Measurements from ENCODE around the gene HSPA1B.
"Not testable (repeated sequence)": the region's sequence is repeated elsewhere in the genome, so short reads cannot be mapped to it uniquely, and the experiment has no call there.

HSPA1B gene

DNA sequence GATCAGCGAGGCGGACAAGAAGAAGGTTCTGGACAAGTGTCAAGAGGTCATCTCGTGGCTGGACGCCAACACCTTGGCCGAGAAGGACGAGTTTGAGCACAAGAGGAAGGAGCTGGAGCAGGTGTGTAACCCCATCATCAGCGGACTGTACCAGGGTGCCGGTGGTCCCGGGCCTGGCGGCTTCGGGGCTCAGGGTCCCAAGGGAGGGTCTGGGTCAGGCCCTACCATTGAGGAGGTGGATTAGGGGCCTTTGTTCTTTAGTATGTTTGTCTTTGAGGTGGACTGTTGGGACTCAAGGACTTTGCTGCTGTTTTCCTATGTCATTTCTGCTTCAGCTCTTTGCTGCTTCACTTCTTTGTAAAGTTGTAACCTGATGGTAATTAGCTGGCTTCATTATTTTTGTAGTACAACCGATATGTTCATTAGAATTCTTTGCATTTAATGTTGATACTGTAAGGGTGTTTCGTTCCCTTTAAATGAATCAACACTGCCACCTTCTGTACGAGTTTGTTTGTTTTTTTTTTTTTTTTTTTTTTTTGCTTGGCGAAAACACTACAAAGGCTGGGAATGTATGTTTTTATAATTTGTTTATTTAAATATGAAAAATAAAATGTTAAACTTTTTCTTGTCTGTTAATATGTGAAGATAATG lies 2.2 kb downstream of the HSPA1B start:
- DNase-seq (ENCODE audit: low read depth), result no peak

DNA sequence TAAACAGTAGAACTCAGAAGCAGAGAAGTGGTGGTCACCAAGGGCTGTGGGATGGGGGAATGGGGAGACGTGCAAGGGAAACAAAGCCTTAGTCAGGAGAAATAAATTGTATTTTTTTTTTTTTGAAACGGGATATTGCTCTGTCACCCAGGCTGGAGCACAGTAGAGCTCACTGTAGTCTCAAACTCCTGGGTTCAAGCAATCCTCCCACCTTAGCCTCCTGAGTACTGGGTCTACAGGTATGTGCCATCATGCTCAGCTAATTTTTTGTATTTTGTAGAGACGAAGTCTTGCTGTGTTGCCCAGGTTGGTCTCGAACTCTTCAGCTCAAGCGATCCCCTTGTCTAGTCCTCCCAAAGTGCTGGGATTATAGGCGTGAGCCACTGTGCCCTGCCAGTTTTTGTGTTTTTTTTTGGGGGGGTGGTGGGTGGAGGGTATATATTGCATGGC lies 3.4 kb downstream of the HSPA1B start:
- DNase-seq (ENCODE audit: low read depth), result no peak

DNA sequence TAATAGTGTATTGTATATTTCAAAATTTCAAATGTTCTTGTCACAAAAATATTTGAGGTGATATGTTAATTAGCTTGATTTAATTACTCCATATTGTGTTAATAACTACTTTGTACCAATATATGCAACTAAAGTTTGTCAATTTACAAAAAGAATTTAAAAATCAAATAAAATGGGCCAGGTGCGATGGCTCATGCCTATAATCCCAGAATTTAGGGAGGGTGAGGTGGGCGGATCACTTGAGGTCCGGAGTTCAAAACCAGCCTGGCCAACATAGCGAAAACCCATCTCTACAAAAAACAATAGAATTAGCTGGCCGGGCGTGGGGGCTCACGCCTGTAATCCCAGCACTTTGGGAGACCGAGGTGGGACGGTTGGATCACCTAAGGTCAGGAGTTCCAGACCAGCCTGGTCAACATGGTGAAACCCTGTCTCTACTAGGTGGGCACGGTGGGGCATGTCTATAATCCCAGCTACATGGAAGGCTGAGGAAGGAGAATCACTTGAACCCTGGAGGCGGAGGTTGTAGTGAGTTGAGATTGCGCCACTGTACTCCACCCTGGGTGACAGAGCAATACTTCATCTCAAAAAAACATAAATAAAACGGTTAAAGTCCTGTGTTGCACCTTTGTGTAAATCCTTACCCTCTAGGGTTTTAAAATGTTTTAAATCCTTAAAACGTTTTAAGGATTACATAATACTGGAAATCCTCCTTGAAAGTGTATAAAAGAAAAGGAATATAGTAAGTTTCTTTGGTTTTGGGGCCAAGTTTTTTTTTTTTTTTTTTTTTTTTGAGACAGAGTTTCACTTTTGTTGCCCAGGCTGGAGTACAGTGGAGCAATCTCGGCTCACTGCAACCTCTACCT lies 4.0 kb downstream of the HSPA1B start:
- no peak for DNase-seq (ENCODE audit: low read depth)

GRCh38 chr6:31834367-31835250 lies 7.1 kb downstream of the HSPA1B start:
- peak; percentile 70 for DNase-seq (ENCODE audit: low read depth)

DNA sequence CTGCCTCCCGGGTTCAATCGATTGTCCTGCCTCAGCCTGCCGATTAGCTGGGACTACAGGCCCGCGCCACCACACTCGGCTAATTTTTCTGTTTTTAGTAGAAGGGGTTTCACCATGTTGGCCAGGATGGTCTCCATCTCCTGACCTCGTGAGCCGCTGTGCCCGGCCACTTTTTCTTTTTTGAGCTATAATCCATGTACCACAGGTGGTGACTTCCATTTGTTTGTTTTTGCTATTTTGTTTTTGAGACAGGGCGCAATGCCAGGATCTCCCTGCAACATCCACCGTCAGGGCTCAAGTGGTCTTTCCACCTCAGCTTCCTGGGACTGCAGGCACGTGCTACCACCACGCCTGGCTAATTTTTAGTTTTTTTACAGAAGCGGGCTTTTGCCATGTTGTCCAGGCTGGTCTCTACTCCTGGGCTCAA lies 8.5 kb downstream of the HSPA1B start:
- DNase-seq (ENCODE audit: low read depth), result no peak

DNA sequence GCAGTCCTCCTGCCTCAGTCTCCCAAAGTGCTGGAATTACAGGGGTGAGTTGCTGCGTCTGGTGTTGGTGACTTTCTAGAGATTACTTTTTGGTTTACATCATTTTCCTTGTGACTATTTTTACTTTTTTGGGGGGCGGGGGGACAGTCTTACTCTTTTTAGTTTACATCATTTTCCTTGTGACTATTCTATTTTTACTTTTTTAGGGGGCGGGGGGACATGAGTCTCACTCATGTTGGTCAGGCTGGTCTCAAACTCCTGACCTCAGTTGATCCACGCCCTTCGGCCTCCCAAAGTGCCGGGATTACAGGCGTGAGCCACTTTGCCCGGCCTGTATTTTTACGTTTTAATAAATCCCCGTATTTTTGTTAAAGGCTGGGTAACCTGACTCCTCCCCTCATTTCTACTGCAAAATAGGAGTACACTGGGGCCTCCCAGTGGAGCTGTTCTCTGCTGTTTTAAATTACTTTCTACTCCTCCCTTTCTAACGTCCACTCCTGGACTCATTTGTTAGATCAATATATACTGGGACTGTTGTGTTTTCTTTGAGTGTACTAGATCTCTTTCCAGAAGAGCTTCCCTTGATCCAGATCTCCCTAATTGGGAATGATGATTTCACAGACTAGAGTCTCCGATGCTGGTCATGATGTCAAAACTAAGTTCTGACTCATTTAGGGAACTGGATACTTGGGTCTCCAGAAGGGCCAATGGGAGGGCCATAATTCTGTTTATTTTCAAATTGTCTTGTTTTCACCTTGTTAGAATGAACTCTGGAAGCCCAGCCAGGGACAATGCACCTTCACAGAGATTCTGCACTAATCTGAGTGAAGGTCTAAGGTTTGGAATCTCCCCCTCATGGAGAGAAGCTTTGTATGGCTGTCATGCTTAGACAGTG lies 9.2 kb downstream of the HSPA1B start:
- DNase-seq (ENCODE audit: low read depth), result no peak

DNA sequence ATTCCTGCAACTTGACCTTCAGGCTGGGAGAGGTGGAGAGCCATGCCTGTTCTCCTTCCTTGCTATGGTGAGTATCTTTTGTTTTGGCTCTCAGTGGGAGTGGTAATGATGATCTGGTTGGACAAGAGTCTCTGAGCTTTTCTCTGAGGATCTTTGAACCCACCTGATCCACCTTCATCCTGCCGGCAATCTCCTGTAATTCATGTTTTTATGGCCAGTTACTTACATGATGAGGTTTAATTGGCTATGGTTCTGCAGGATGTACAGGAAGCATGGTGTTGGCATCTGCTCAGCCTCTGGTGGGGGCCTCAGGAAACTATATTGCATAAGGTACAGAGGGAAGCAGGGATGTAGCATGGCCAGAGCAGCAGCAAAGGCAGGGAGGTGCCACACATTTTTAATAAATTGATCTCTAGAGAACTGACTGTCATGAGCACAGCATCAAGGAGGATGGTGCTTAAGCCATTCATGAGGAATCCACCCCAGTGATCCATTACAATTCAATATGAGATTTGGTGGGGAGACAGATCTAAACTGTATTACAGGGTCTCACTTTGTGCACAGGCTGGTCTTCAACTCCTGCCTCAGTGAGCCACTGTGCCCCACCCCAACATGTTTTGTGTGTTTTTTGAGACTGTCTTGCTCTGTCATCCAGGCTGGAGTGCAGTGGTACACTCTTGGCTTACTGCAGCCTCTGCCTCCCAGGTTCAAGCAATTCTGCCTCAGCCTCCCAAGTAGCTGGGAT lies 10.0 kb downstream of the HSPA1B start:
- no peak for DNase-seq (ENCODE audit: low read depth)

DNA sequence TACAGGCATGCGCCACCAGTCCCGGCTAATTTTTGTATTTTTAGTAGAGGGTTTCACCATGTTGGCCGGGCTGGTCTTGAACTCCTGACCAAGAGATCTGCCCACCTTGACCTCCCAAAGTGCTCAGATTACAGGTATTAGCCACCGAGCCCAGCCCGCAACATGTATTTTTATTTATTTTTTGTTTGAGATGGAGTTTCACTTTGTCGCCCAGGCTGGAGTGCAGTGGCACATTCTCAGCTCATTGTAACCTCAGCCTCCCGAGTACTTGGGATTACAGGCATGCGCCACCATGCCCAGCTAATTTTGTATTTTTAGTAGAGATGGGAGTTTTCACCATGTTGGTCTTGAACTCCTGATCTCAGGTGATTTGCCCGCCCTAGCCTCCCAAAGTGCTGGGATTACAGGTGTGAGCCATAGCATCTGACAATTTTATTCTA lies 10.6 kb downstream of the HSPA1B start:
- not testable (repeated sequence) for DNase-seq (ENCODE audit: low read depth)

DNA sequence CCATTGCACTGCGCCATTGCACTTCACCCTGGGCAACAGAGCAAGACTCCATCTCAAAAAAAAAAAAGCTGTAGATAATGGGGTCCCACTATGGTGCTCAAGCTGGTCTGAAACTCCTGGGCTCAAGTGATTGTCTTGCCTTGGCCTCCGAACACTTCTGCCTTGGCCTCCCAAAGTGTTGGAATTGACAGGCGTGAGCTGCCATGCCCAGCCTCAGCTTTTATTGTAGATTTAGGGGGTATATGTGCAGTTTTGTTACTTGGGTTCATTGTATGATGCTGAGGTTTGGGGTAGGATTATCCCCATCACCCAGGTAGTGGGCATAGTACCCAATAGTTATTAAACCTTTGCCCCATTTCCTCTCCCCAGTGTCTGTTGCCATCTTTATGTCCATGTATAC lies 11.4 kb downstream of the HSPA1B start:
- no peak for DNase-seq (ENCODE audit: low read depth)

GRCh38 chr6:31839779-31840126 lies 12.2 kb downstream of the HSPA1B start:
- not testable (repeated sequence) for DNase-seq (ENCODE audit: low read depth)

DNA sequence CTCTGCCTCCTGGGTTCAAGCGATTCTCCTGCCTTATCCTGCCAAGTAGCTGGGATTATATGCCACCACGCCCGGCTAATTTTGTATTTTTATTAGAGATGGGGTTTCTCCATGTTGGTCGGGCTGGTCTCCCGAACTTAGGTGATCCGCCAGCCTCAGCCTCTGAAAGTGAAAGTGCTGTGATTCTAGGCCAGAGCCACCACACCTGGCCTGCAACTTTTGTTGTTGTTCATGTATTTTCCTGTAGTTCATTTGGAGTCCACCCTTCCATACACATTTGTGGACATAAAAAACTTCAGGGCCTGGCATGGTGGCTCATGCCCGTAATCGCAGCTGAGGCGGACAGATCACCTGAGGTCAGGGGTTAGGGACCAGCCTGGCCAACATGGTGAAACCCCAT lies 14.5 kb downstream of the HSPA1B start:
- no peak for DNase-seq (ENCODE audit: low read depth)

GRCh38 chr6:31844507-31844906 lies 17.0 kb downstream of the HSPA1B start:
- no peak for DNase-seq (ENCODE audit: low read depth)

DNA sequence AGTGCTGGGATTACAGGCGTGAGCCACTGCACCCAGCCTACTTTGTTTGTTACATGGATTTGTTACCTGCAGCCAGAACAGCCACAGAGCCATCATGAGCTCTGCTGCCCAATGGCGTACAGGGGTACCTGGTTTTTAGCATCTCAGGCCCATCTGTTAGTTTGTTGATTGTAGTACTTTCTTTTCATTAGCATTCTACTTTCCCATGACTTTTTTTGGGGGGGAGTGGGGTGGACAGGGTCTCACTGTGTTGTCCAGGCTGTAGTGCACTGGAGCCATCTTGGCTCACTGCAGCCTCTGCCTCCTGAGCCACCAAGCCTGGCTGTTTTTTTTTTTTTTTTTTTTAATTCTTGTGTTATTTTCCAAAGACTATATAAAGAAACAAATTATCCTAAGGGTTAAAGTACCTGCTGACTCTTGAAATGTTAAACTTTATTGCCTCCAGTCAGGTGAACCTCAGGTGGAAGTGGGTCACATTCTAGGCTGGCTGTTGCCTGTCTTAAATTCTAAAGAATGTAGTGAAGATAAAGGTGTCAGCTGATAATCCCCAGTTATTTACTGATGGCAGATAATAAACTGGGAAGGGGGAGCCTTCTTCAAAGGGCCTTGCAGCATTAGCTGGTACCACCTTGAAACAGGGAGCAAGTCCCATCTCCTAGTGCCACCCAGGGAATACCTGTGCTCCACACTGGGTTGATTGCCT lies 19.9 kb downstream of the HSPA1B start:
- DNase-seq (ENCODE audit: low read depth), result no peak

DNA sequence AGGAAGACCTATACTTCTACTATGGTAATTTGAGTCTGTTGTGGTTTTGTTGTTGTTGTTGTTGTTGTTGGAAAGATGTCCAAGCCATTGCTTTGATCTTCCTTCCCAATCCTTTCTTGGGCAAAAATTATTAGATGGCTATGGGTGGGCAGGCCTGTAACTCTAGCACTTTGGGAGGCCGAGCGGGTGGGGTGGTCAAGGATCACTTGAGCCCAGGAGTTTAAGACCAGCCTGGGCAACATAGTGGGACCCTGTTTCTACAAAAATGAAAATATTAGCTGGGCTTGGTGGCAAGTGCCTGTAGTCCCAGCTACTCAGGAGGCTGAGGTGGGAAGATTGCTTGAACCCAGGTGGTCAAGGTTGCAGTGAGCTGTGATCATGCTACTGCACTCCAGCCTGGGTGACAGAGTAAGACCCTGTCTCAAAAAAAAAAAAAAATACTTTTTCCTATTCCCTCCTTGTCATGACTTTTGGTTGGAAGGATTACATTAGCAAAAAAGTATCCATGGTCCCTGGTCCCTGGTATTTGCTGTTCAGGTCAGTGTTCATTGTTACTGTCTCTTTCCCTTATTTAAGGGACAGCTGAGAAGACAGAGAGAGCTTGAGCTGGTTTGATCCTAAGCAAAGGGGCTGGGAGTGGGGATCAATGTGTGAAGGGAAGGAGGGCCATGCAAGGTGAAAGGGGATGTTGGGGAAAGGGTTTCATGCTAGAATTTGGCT lies 23.4 kb downstream of the HSPA1B start:
- DNase-seq (ENCODE audit: low read depth), result no peak

DNA sequence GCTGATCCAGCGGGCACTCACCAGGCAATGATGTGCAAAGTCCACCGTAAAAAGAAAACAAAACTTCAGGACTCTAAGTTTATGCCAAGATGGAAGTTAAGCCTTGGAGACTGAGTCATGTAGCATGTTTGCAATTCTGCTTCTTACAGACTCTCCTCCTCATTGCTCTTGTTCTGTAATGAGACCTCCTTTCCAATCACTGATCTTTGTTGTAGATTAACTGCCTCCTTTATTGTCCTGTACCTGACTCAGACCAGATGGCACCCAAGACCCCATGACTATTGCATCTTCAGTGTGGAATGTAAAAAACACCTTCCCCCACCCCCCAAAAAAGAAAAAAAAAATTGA lies 23.9 kb downstream of the HSPA1B start:
- no peak for DNase-seq (ENCODE audit: low read depth)

DNA sequence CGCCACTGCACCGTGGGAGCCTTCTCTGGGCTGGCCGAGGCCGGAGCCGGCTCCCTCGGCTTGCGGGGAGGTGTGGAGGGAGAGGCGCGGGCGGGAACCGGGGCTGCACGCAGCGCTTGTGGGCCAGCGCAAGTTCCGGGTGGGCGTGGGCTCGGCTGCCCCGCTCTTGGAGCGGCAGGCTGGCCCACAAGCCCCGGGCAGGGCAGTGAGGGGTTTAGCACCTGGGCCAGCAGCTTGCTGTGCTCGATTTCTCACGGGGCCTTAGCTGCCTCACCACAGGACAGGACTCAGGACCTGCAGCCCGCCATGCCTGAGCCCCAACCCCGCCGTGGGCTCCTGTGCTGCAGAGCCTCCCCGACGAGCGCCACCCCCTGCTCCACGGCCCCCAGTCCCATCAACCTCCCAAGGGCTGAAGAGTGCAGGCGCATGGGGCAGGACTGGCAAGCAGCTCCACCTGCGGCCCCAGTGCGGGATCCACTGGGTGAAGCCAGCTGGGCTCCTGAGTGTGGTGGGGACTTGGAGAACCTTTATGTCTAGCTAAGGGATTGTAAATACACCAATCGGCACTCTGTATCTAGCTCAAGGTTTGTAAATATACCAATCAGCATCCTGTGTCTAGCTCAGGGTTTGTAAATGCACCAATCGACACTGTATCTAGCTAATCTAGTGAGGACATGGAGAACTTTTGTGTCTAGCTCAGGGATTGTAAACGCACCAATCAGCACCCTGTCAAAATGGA lies 24.6 kb downstream of the HSPA1B start:
- DNase-seq (ENCODE audit: low read depth), result not testable (repeated sequence)

GRCh38 chr6:31857774-31858173 lies 30.2 kb downstream of the HSPA1B start:
- DNase-seq (ENCODE audit: low read depth), result not testable (repeated sequence)

GRCh38 chr6:31858707-31859106 lies 31.2 kb downstream of the HSPA1B start:
- no peak for DNase-seq (ENCODE audit: low read depth)

DNA sequence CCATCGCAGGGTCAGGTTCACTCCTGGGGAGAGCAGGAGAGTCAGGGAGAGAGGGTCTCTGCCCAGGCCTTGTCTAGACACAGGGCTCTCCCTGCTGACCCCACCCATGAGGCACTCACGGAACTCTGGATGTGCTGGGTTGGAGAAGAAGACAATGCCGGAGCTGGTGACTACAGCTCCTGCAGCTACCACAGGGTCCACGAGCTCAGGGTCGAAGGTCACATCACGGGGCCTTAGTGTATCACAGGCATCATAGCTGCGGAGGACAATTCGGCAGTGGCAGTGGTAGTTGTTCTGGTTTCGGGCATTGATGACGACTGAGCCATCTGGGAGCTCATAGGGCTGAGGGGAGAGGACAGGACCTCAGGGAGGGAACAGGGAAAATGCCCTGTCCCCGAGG lies 32.4 kb downstream of the HSPA1B start:
- DNase-seq (ENCODE audit: low read depth), result no peak

All from activated T-cell treated with anti-CD3 and anti-CD28 coated beads for 48 hours (primary cell).